Kidney tubule cell (primary cell): ENCODE results near the gene GPS1.

Experiments
- DNase-seq: peaks from one replicate; pipeline ENCODE4 v3.0.0-alpha.2; 2018; ENCODE audit warnings: low spot score

The GPS1 gene

DNA sequence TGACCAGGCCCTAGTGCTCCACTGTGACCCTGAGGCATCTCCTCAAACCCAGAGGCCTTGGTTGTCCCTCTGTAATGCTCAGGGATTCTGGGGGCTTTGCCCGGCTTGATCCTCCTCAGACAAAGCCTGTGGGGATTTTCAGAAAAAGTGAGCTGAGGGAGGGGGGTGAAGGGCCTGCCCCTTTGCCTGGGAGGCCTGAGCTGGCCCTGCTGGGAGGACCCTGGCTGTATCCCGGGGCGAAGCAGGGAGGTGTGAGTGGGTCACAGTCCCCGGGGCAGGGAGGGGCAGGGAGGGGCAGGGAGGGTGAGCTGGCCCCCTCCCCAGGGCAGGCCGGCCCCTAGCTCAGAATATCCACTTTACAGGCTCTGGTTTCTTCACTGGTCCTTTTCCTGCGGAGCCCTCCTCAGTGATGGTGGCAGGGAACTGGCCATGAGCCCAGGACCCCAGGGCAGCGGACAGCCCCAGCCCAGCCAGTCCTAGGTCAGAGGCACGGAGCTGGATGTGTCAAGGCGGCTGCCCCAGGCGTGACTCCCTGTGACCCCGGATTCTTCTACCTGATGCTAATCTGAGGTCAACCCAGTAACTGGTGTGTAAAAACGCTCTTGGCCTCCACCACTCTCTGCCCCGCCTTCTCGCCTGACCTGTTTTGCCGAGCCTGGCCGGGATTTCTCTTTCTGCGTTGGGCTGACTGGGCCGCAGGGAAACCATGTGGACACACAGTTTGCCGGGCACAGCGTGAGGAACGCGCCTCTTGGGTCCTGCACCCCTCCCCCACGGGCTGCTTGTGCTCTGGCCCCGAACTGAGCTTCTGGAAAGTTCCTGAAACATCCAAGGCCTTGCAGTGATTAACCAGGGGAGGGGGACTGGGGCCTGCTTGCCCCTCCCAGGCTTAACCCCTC lies 52.1 kb downstream of the GPS1 start:
- DNase-seq, result peak; percentile 43

DNA sequence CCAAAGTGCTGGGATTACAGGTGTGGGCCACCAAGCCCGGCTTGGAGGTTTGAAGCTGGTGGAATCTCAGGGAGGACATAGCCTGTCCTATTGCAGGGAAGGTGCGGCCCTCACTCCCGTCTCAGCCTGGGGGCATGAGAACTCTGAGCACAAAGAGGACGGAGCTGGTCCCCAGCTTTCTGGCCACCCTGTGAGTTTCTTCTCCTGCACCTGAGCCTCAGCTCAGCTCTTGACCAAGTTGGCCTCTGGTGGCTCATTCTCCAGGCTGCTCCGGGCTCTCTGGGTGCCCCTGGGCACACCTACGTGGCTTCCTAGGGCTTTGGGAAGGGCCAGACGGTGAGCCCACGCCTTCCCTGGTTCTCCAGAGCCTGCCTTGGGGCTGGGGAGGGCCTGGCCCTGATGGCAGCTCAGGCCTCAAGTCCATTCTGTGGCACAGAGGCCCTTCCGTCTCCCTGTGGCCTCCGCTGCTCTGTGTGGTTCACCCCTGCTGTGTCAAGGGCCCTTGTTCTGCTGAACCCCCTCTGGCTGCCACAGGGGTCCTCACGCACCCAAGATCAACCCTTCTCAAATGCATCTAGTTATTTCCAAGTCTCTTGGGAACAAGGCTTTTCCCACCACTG lies 53.2 kb downstream of the GPS1 start:
- DNase-seq, result no peak

DNA sequence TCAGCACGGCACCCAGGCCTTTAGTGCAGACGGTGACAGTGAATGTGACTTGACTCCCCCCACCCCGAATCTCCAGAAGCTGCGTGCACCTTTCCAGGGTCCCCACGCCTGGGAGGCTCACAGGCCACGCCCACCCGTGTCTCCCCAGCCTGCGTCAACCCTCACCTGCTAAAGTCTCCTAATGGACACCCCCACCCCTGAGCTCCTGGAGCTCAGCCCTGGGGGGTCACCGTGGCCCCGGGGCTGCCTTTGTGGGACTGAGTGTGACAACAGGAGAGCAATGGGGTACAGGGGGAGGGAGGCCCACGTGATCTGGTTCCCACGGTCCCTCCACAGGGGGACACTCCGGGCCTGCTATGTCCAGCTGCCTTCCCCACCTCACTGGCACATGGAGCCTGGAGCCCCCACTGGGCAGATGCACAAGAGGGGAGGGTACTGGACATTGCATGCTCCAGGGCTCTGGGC lies 53.8 kb downstream of the GPS1 start:
- DNase-seq, result no peak

DNA sequence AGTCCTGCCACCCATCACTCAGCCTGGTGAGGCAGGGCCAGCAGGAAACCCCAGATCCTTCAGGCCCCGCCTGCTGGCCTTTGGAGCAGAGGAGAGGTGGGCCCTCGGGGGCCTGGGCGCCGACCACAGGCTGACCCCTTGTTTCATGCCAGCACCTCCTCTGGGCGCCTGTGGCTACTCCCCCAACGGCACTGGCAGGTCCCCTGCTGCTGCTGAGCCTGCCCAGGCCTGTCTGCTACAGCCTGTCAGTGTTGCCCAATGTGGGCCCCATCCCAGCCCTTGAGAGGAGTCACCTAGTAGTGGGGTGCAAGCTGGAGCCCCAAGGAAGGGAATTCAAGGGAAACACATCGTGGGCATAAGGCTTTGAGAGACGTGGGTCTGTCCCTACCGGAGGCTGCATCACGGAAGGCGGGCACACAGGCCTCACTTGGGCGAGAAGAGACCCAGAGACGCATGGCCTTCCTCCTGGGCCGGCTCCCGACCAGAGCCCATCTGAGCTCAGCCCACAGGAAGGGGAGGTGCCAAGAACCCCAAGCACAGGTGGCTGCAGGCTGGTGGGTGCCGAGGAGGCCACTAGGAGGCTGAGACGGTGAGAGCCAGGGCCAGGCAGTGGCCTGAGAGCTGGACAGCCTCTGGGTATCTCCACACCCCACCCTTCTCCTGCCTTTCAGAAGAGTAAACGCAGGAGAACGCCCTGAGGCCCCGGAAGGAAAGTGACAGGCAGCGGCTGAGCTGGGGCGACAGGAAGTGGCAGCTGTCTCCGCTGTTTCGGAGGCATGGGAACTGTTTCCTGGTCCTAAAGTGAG lies 54.4 kb downstream of the GPS1 start:
- peak; percentile 79 for DNase-seq

DNA sequence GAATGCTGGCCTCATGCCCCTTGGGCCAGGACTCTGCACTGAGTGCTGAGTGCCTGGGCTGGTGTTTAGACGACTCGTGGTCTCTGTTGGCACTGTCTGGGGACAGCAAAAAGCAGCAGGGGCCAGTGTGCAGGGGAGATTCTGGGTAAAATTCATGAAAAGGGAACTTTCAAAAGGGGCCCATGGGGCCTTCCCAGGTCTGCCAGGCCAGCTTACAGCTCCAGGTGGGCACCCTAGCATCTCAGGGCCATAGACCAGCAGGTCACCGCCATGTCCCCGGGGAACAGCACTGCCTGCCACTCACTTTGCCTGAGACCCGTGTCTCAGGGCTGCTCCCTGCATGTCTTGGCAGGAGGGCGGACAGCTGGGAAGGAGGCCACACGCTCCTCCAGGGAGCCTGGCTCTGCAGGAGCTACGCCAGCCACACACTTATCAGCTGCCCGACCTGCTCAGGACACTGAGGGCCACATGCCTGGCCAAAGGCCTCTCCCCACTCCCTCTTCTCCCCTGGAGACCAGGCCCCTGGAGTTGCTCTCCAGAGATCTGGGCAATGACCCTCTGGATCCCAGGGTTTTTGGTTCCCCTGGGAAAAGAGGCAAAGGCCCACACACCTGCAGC lies 55.1 kb downstream of the GPS1 start:
- DNase-seq, result no peak
